Urinary bladder (tissue), 4 donors: ENCODE data around the gene DCLK2. TPM values are rescaled to one million over a fixed set of nuclear protein-coding genes. Genes with fewer than 3 reads are reported as not detected.
"Not testable (repeated sequence)": the region's sequence is repeated elsewhere in the genome, so short reads cannot be mapped to it uniquely, and the experiment has no call there.

Experiments used
- DNase-seq: peaks from one replicate; pipeline ENCODE4 v3.0.0-alpha.2; 2015; ENCODE audit errors: extremely low spot score
- H3K27ac ChIP-seq: one replicate; pipeline ENCODE4 v1.5.1; 2013; ENCODE audit warnings: low read depth, mild to moderate bottlenecking, moderate library complexity
- H3K36me3 ChIP-seq: one replicate; pipeline ENCODE4 v1.6.1; 2013; ENCODE audit warnings: mild to moderate bottlenecking, moderate library complexity; ENCODE audit not compliant: insufficient read depth
- H3K4me1 ChIP-seq: one replicate; pipeline ENCODE4 v1.6.1; 2013; ENCODE audit warnings: mild to moderate bottlenecking, moderate library complexity; ENCODE audit not compliant: insufficient read depth
- H3K4me3 ChIP-seq: one replicate; pipeline ENCODE4 v1.5.1; 2013; ENCODE audit warnings: low read depth, low read length
- WGBS: extraction: QIAGEN DNeasy Blood & Tissue Kit; methylation state at CpG from one replicate; pipeline ENCODE4 v1.1.7; 2013; 5-methylcytosine and 5-hydroxymethylcytosine counted together
- polyA plus RNA-seq: library from polyadenylated mRNA; stranded (reverse); fragments of 200-250 nt; gene quantifications from one replicate; pipeline ENCODE4 v1.2.3, GENCODE V29; 2013
- total RNA-seq: library from RNA; depleted of rRNA; stranded (reverse); fragments of >200 nt; gene quantifications from one replicate; pipeline ENCODE4 v1.2.3, GENCODE V29; 2014
- donor health status: healthy with polysubstance abuse.
- donor health status: healthy.

DCLK2 gene
- total and polyA plus RNA-seq, 2 donors: 6.2 to 22.2 TPM

DNA sequence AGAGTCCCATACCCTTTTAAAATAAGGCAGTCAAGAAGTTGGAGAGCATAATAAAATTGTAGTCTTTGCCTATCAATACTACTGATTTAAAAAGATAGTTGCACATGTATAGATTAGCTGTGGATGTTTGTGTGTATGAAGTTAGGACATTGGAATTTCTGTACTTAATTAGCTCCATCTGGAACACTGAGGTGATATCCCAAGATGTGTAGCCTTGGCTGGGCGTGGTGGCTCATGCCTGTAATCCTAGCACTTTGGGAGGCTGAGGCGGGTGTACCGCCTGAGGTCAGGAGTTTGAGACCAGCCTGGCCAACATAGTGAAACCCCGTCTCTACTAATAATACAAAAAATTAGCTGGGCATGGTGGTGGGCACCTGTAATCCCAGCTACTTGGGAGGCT, 119.0 kb downstream of the DCLK2 start:
- not testable (repeated sequence) for H3K4me3 ChIP-seq, H3K4me1 ChIP-seq, DNase-seq, H3K36me3 ChIP-seq, H3K27ac ChIP-seq
- WGBS: 96% methylated on average over 4 of the region's 4 CpGs

DNA sequence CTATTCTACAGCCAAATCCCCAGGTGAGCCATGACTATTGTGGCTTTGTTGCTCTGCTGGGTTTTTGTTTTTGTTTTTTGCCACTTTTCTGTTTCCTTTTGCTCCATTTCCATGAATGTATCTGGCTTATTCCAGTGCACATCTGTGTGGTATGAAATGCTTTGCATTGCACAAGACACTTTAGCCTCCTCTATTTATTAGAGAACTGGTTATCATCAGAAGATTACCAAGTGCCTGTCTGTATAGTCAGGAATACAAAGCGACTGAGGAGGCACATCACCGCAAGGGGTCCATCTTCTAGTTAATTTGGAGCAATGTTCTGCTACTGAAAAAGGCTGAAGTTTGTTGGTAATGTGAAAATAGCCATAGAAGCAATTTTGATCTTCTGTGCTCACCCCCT, 120.8 kb downstream of the DCLK2 start:
- Histone ChIP-seq H3K4me3 (no peak overlapping the region), H3K27ac (no peak overlapping the region), H3K36me3 (no peaks in the 10 kb centered on the region), H3K4me1 (no peaks in the 10 kb centered on the region)
- WGBS: 86% methylated on average over 2 of the region's 2 CpGs
- no peak for DNase-seq

DNA sequence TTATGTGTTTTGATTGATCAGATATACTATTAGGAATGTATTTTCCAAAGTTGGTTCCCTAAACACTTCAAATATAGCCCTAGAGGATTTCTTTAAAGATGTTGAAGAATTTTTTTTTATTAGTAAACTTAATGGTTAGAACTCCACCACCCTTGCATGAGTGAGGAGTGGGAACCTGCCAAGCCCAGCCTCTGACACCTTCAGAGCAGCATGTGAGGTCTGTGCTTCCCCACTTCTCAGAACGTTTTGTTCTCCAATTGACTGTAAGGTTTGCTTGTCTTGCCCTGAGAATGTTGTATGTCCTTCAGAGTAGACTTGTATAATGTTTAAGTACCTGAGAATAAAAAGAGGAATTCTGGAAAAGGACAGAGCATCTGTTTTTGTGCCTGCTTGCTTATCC, 126.8 kb downstream of the DCLK2 start:
- 86% methylated on average over 1 of the region's 1 CpG for WGBS
- Histone ChIP-seq H3K27ac (no peak overlapping the region), H3K4me3 (no peak overlapping the region), H3K36me3 (no peaks in the 10 kb centered on the region), H3K4me1 (no peaks in the 10 kb centered on the region)
- DNase-seq: no peak

DNA sequence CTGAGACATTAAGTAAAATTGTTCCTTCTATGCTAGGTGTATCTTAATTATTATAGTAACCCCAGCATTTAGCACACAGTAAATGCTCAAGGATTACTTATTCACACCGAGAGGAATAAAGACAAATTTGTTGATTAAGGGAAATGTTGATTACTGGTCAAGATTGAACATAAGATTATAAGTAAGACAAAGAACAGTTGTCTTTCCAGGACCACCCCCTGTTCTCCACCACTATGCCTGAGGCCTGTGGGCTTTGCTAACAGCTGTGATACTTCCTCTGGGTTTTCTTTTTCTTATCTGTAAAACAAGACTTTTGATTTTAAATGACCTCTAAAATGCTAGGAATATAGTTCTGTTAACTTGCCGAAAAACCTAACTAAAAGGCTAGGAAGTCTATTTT, 128.0 kb downstream of the DCLK2 start:
- DNase-seq: no peak
- Histone ChIP-seq H3K27ac (no peak overlapping the region), H3K4me3 (no peak overlapping the region), H3K36me3 (no peaks in the 10 kb centered on the region), H3K4me1 (no peaks in the 10 kb centered on the region)
- WGBS: 76% methylated on average over 2 of the region's 2 CpGs

DNA sequence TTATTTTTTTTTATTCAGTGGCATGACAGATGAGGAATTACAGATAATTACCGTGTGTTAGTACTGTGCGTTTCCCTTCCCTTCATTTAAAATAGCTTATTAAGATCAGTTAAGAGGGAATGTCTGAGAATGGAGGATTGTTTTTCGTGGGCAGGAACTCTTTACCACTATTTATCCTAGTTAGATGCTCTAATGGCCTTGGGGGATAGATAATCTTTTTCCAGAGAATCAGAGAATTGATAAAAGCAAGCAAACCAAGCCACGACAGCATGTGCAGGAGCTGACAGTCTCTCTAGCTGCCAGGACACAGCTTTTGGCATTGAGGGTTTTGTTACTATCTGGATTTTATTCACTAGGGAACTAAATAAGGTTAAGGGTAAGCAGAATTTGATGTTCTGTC, 128.7 kb downstream of the DCLK2 start:
- Histone ChIP-seq H3K36me3 (no peaks in the 10 kb centered on the region), H3K27ac (no peak overlapping the region), H3K4me3 (no peak overlapping the region), H3K4me1 (no peaks in the 10 kb centered on the region)
- DNase-seq: no peak
- 79% methylated on average over 4 of the region's 4 CpGs for WGBS

DNA sequence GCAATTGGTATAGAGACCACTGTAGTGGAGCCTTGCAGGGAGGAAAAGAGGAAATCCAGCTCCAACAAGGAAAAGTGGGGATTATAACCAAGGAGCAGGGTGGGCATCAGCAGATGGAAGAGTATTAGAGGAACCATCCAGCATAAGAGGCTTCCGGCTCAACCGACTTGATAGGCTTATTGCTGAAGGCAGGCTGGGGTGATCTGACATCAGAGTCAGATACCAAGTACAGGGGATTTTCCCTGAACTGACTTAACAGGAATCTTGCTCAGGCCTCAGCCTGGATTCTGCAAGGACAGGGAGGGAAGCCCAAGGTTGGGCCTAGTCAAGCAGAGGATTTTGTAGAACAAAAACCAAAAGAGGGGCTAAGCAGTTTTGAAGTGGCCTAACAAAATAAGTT, 129.6 kb downstream of the DCLK2 start:
- Histone ChIP-seq H3K4me3 (no peak overlapping the region), H3K4me1 (no peaks in the 10 kb centered on the region), H3K27ac (no peak overlapping the region), H3K36me3 (no peaks in the 10 kb centered on the region)
- no peak for DNase-seq
- WGBS: 91% methylated on average over 2 of the region's 2 CpGs

DNA sequence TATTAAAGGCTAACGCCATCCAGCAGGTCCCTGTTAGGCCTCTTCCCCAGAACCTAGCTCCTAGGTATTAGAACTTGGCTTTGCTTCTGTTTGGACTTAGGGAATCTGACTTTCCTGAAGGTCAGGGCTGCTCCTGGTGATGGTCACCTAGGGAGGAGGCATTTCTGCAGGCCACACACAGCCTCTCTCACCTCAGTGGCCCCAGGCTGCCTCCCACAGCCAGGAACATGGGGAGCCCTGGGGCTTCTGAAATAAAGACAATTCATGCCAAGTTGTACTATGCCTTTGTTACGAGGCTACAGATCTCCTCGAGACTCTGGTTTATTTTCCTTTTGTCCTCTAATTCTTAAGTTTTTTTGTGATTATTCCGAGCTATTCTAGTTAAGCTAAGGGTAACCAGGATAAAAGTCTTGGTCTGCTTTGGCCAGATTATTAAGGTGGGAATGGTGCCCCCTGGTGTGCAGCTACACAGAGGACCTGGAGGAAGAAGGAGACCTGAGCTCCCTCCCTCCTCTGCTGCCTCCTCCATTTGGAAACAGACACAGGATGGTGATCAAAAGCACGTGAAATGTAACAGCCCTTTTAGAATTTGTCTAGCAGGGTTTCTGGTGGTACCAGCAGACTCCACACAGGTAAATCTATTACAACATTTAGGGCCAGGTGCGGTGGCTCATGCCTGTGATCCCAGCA, 131.0 kb downstream of the DCLK2 start:
- 86% methylated on average over 6 of the region's 6 CpGs for WGBS
- H3K27ac ChIP-seq: no peak overlapping the region
- H3K4me3 ChIP-seq: no peak overlapping the region
- H3K4me1 ChIP-seq: no peaks in the 10 kb centered on the region
- no peaks in the 10 kb centered on the region for H3K36me3 ChIP-seq
- DNase-seq: no peak

DNA sequence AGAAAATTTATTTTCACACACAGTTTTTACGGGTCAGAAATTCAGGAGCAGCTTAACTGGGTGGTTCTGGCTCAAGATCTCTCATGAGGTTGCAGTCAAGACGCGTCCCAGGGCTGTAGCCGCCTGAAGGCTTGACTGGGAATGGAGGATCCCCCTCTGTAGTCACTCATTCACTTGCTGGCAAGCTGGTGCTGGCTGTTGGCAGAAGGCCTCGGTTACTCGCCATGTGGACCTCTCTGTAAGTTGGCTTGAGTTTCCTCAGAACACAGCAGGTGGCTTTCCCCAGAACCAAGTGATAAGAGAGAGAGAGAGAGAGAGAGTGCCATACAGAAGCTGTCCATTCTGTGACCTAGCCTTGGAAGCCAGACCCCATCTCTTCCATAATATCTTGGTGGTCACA, 132.8 kb downstream of the DCLK2 start:
- WGBS: 94% methylated on average over 6 of the region's 6 CpGs
- no peak overlapping the region for H3K27ac ChIP-seq

DNA sequence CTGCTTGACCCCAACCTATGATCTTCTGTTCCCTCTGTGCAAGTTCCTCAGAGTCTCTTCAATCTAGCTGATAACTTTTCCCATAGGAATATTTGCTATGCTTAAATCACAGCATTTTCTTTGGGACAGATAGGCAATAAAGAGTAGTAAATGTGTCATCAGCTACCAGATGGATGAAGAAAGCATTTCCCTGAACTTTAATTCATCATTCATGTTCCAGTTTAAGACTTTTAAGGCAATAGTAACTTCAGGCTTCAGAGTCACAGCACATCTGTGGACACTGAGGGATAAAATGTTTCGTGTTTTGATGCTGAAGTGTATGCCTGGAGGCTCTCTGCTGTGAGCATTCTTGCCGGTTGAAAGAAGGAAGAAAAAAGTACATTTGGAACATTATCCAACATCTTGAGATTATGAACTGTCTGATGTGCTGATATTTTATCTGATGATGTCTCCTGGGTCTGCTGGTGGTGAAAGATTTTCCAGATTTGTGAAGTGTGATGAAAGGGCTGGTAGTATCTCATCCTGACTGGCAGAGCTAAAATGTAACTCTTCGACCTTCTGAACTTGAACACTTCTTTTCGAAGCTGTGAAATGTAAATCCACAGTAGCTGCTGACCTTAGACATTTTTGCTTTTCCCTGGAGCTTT, 133.7 kb downstream of the DCLK2 start:
- Histone ChIP-seq H3K4me1 (no peaks in the 10 kb centered on the region), H3K27ac (no peak overlapping the region), H3K4me3 (no peak overlapping the region), H3K36me3 (no peaks in the 10 kb centered on the region)
- no peak for DNase-seq
- WGBS: 59% methylated on average over 4 of the region's 4 CpGs

More for the DNA sequence above, 132.8 kb downstream of the DCLK2 start:
- H3K4me3 ChIP-seq: no peak overlapping the region
- no peaks in the 10 kb centered on the region for H3K36me3 ChIP-seq
- no peak for DNase-seq
- no peaks in the 10 kb centered on the region for H3K4me1 ChIP-seq

DNA sequence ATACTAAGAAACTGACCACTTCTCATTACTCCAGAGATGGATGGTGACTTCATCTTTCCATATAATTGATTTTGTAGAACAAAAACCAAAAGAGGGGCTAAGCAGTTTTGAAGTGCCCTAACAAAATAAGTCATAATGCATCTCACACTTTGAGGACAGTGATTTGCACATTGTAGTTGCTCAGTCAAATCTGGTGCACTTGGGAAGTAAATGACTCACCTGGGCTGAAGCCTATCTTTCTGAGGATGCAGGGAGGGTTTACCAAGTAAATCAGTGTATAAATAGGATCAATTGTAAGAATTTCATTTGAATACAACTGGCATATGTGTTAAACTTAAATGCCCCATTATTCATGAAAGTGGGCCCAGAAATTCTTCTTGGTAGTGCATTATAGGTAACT, 134.2 kb downstream of the DCLK2 start:
- DNase-seq: no peak

DNA sequence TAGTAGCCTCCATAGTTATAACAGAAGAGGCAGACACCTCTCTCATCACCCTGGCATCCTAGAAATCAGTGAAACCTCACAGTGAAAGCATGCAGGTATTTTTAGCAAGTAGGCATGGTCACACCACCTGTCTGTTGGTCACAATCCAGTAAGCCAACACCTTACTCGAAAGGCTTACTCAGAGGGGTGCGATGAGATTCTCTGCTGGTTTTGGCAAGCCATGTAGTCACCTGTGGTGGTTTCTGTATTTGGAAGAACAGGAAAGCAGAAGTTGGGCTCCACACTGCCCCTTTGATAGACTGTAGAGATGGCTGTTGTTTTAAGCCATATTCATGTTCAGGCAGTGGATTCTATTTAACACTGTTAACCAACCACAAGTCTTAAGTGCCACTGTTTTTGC, 134.7 kb downstream of the DCLK2 start:
- Histone ChIP-seq H3K27ac (no peak overlapping the region), H3K4me1 (no peaks in the 10 kb centered on the region), H3K4me3 (no peak overlapping the region), H3K36me3 (no peaks in the 10 kb centered on the region)
- no peak for DNase-seq
- 89% methylated on average over 2 of the region's 2 CpGs for WGBS

More for the DNA sequence above, 134.2 kb downstream of the DCLK2 start:
- Histone ChIP-seq H3K4me1 (no peaks in the 10 kb centered on the region), H3K36me3 (no peaks in the 10 kb centered on the region), H3K4me3 (no peak overlapping the region), H3K27ac (no peak overlapping the region)

DNA sequence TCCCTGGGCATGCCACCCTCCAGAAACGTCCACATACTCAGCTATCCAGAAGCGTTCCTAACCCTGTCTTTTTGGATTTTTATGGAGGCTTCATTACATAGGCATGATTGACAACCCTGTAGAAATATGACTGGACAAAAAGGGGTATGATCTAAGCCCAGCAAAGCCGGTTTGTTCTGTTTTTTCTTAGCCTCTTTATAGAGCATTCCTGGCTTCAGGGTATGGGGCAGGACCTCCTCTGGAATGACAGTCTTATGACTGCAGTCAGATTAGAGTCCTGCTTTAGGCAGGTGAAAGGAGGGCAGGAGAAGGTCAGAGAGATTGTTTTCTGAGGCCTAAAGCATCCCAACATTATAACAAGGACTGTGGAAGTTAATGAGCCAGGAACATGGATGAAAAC, 137.4 kb downstream of the DCLK2 start:
- no peaks in the 10 kb centered on the region for H3K4me1 ChIP-seq
- H3K4me3 ChIP-seq: no peak overlapping the region
- no peak for DNase-seq
- H3K27ac ChIP-seq: no peak overlapping the region
- WGBS: 79% methylated on average over 3 of the region's 3 CpGs
- H3K36me3 ChIP-seq: no peaks in the 10 kb centered on the region

DNA sequence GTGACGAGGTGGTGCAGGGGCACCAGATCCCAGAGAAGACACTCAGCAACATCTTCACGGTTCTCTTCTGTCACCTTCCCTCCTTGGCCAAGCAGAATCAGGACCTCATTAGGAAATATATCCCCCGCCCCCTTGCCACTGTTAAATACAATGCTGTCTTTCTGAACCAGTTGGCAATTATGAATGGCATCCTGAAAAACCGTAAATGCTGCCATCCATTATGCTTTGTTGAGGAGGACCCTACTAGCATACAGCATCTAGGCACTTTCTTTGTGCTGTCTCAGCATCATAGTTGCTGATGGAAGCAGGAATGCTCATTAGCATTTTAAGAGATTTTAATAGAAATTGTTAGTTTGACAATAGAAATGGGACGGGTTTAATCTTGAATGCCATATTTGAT, 138.5 kb downstream of the DCLK2 start:
- H3K4me1 ChIP-seq: no peaks in the 10 kb centered on the region
- no peaks in the 10 kb centered on the region for H3K36me3 ChIP-seq
- 89% methylated on average over 5 of the region's 5 CpGs for WGBS
- no peak overlapping the region for H3K4me3 ChIP-seq
- no peak overlapping the region for H3K27ac ChIP-seq
- no peak for DNase-seq

DNA sequence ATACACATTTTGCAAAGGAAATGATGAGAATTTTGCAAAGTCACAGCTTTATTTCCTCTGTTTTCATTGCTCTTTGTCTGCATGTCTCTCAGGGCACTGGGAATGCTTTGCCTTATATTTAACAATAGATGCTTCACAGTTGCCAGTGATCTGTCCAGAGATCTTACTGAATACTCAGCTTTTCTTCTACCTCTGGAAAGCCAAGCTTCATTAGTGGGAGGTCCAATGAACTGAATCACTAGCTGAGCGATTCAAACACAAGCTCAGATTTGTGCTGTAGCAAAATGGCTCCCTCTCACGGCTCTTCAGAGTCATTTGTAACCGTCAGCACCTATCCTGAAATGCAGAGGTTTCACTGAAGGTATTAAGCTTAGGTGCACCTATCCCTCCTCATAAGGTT, 138.9 kb downstream of the DCLK2 start:
- H3K27ac ChIP-seq: no peak overlapping the region
- peak; percentile 53 for DNase-seq

More for the DNA sequence above, 138.9 kb downstream of the DCLK2 start:
- H3K4me3 ChIP-seq: no peak overlapping the region
- H3K36me3 ChIP-seq: no peaks in the 10 kb centered on the region
- no peaks in the 10 kb centered on the region for H3K4me1 ChIP-seq
- WGBS: 22% methylated on average over 3 of the region's 3 CpGs
